A549 (cell line): ENCODE measurements around the gene PTPN4.

ENCODE experiments used
- CBX2 ChIP-seq: fragments of 200-600 bp; sonication (generic); IDR thresholded peaks from 2 replicates; pipeline ENCODE4 v1.6.1; 2016; ENCODE audit warnings: low read depth, mild to moderate bottlenecking, borderline replicate concordance
- CBX8 ChIP-seq: fragments of 200-600 bp; sonication (generic); IDR thresholded peaks from 2 replicates; pipeline ENCODE4 v1.6.1; 2016
- CEBPB ChIP-seq, 2 experiments: fragments of >200 bp in 1 of 2; sonication (Bioruptor Twin) in 1 of 2; formaldehyde crosslinking in 1 of 2; IDR thresholded peaks; 2 replicates each; pipeline ENCODE4 v1.6.1; 2012 to 2016
- CHD2 ChIP-seq: fragments of 150-350 bp; IDR thresholded peaks from 2 replicates; pipeline ENCODE4 v1.6.1; 2014; ENCODE audit warnings: low read length; ENCODE audit not compliant: partially characterized antibody
- HDAC2 ChIP-seq: fragments of 200-600 bp; sonication (generic); IDR thresholded peaks from 2 replicates; pipeline ENCODE4 v1.6.1; 2016
- POLR2A ChIP-seq: IDR thresholded peaks from 2 replicates; pipeline ENCODE4 v1.6.1; 2012; ENCODE audit warnings: mild to moderate bottlenecking, low read length
- TF ChIP-seq, protein P1 (sequence below): fragments of >200 bp; sonication (Bioruptor Twin); formaldehyde crosslinking; IDR thresholded peaks from 3 replicates; pipeline ENCODE4 v1.5.1; 2016
- TF ChIP-seq, protein P2 (sequence below): IDR thresholded peaks from 2 replicates; pipeline ENCODE4 v1.6.1; 2012
- TF ChIP-seq, protein P3 (sequence below): fragments of 250-450 bp; sonication (Bioruptor Pico); IDR thresholded peaks from 2 replicates; pipeline ENCODE4 v1.5.0; 2021; ENCODE audit warnings: mild to moderate bottlenecking, moderate library complexity, borderline replicate concordance
- TF ChIP-seq, protein P4 (sequence below): IDR thresholded peaks from 2 replicates; pipeline ENCODE4 v1.6.1; 2012
- TF ChIP-seq, protein P5 (sequence below): fragments of >200 bp; sonication (Bioruptor Twin); formaldehyde crosslinking; IDR thresholded peaks from 3 replicates; pipeline ENCODE4 v1.6.1; 2016

DNA sequence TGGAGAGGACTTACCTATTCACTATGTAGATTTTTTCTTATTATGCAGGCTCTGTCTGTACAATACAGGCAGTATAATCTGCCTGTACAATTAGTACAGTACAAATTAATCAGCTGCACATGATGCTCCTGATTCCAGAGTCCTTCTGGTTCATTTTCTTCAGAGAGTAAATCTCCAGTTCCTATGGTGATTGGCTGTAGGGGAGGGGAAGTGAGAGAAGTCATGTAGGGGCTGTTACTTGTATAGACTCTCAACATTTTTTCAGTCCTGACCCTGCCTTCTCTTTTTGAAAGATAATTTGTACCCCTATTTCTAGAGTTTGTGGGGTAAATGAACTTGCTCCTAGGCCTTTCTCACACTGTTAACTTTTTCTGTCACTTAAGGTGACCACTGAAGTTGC is 54.5 kb downstream of the PTPN4 start:
- TF ChIP-seq, protein P1, sequence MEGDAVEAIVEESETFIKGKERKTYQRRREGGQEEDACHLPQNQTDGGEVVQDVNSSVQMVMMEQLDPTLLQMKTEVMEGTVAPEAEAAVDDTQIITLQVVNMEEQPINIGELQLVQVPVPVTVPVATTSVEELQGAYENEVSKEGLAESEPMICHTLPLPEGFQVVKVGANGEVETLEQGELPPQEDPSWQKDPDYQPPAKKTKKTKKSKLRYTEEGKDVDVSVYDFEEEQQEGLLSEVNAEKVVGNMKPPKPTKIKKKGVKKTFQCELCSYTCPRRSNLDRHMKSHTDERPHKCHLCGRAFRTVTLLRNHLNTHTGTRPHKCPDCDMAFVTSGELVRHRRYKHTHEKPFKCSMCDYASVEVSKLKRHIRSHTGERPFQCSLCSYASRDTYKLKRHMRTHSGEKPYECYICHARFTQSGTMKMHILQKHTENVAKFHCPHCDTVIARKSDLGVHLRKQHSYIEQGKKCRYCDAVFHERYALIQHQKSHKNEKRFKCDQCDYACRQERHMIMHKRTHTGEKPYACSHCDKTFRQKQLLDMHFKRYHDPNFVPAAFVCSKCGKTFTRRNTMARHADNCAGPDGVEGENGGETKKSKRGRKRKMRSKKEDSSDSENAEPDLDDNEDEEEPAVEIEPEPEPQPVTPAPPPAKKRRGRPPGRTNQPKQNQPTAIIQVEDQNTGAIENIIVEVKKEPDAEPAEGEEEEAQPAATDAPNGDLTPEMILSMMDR, result no peak
- TF ChIP-seq CBX8, result no peak
- TF ChIP-seq, protein P2, sequence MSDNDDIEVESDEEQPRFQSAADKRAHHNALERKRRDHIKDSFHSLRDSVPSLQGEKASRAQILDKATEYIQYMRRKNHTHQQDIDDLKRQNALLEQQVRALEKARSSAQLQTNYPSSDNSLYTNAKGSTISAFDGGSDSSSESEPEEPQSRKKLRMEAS, result no peak
- TF ChIP-seq, protein P3, sequence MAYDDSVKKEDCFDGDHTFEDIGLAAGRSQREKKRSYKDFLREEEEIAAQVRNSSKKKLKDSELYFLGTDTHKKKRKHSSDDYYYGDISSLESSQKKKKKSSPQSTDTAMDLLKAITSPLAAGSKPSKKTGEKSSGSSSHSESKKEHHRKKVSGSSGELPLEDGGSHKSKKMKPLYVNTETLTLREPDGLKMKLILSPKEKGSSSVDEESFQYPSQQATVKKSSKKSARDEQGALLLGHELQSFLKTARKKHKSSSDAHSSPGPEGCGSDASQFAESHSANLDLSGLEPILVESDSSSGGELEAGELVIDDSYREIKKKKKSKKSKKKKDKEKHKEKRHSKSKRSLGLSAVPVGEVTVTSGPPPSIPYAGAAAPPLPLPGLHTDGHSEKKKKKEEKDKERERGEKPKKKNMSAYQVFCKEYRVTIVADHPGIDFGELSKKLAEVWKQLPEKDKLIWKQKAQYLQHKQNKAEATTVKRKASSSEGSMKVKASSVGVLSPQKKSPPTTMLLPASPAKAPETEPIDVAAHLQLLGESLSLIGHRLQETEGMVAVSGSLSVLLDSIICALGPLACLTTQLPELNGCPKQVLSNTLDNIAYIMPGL (CRISPR knock-in tag), result no peak
- no peak for TF ChIP-seq CEBPB (IDR thresholded peaks at IDR 0.05)
- no peak for TF ChIP-seq CHD2
- TF ChIP-seq, protein P4, sequence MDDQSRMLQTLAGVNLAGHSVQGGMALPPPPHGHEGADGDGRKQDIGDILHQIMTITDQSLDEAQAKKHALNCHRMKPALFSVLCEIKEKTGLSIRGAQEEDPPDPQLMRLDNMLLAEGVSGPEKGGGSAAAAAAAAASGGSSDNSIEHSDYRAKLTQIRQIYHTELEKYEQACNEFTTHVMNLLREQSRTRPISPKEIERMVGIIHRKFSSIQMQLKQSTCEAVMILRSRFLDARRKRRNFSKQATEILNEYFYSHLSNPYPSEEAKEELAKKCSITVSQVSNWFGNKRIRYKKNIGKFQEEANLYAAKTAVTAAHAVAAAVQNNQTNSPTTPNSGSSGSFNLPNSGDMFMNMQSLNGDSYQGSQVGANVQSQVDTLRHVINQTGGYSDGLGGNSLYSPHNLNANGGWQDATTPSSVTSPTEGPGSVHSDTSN, result no peak
- no peak for TF ChIP-seq POLR2A
- no peak for TF ChIP-seq HDAC2
- TF ChIP-seq CBX2, result no peak
- TF ChIP-seq, protein P5, sequence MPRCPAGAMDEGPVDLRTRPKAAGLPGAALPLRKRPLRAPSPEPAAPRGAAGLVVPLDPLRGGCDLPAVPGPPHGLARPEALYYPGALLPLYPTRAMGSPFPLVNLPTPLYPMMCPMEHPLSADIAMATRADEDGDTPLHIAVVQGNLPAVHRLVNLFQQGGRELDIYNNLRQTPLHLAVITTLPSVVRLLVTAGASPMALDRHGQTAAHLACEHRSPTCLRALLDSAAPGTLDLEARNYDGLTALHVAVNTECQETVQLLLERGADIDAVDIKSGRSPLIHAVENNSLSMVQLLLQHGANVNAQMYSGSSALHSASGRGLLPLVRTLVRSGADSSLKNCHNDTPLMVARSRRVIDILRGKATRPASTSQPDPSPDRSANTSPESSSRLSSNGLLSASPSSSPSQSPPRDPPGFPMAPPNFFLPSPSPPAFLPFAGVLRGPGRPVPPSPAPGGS, result no peak
